DOHH2 (cell line): ENCODE data around the gene OLAH.

ENCODE experiments used
- H3F3A ChIP-seq: fragments of 200-600 bp; sonication (generic), shearing (Covaris generic); 2 replicates; pipeline ENCODE4 v1.6.0; 2016; ENCODE audit warnings: antibody characterized with exemption, mild to moderate bottlenecking; ENCODE audit not compliant: control insufficient read depth, insufficient read depth
- H3K27ac ChIP-seq: fragments of 200-600 bp; sonication (generic); 2 replicates; pipeline ENCODE4 v1.5.1; 2014; ENCODE audit warnings: low read depth, mild to moderate bottlenecking, low read length, moderate library complexity
- H3K27me3 ChIP-seq: fragments of 200-600 bp; sonication (generic); 2 replicates; pipeline ENCODE4 v1.6.1; 2014; ENCODE audit warnings: mild to moderate bottlenecking, low read length, mixed read lengths; ENCODE audit not compliant: control insufficient read depth
- H3K36me3 ChIP-seq: fragments of 200-600 bp; sonication (generic); 2 replicates; pipeline ENCODE4 v1.6.1; 2014; ENCODE audit warnings: mild to moderate bottlenecking, low read length, moderate library complexity, mixed read lengths; ENCODE audit not compliant: control insufficient read depth
- H3K4me1 ChIP-seq: fragments of 200-600 bp; sonication (generic); 2 replicates; pipeline ENCODE4 v1.6.1; 2014; ENCODE audit warnings: mild to moderate bottlenecking, low read length, mixed read lengths; ENCODE audit not compliant: control insufficient read depth
- H3K4me2 ChIP-seq: fragments of 200-600 bp; sonication (generic); 2 replicates; pipeline ENCODE4 v1.6.0; 2014; ENCODE audit warnings: mild to moderate bottlenecking, low read length, moderate library complexity
- H3K4me3 ChIP-seq: fragments of 200-600 bp; sonication (generic); 2 replicates; pipeline ENCODE4 v1.5.1; 2014; ENCODE audit warnings: mild to moderate bottlenecking, low read length, mixed read lengths
- H3K79me2 ChIP-seq: fragments of 200-600 bp; sonication (generic); 2 replicates; pipeline ENCODE4 v1.6.1; 2014; ENCODE audit warnings: mild to moderate bottlenecking, low read length, mixed read lengths; ENCODE audit not compliant: control insufficient read depth
- H3K9me2 ChIP-seq: fragments of 200-600 bp; sonication (generic); replicated peaks from 2 replicates; pipeline ENCODE4 v1.6.1; 2014; ENCODE audit warnings: mild to moderate bottlenecking, low read length, mixed read lengths; ENCODE audit not compliant: control insufficient read depth
- H3K9me3 ChIP-seq: fragments of 200-600 bp; sonication (generic); 2 replicates; pipeline ENCODE4 v1.6.1; 2014; ENCODE audit warnings: antibody characterized with exemption, low read length, mixed read lengths; ENCODE audit not compliant: control insufficient read depth, insufficient read depth
- H4K20me1 ChIP-seq: fragments of 200-600 bp; sonication (generic); 2 replicates; pipeline ENCODE4 v1.6.0; 2014; ENCODE audit warnings: low read depth, mild to moderate bottlenecking, antibody characterized with exemption, low read length, moderate library complexity; ENCODE audit not compliant: control insufficient read depth, insufficient read depth
- EZH2phosphoT487 ChIP-seq: fragments of 200-600 bp; sonication (generic); IDR thresholded peaks from 2 replicates; pipeline ENCODE4 v1.6.1; 2017; ENCODE audit warnings: borderline replicate concordance, mild to moderate bottlenecking, antibody characterized with exemption, low read length, moderate library complexity, mixed read lengths
- TF ChIP-seq, protein P1 (sequence below): fragments of 200-600 bp; sonication (generic); IDR thresholded peaks from one replicate; pipeline ENCODE4 v1.5.1; 2014; ENCODE audit warnings: antibody characterized with exemption, mild to moderate bottlenecking, low read depth, low read length; ENCODE audit not compliant: poor library complexity, severe bottlenecking

The OLAH gene

DNA sequence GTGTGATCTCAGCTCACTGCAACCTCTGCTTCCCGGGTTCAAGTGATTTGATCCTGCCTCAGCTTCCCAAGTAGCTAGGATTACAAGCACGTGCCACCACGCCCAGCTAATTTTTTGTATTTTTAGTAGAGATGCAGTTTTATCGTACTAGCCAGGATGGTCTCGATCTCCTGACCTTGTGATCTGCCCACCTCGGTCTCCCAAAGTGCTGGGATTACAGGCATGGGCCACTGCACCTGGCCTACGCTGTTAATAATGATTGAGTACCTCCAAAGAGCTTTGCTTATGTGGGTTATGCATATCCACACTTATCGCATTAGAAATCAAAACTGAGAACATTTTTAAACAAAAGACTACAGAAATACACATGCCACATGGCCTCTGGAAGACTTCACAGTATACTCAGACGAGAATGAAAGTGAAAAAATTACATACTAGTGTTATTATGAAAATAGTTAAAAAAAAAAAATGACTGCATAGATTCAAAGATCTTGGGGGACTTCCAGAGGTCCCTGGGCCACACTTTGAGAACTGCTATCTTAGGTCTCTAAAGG, 78.8 kb downstream of the OLAH start:
- H3K27ac ChIP-seq: no peak overlapping the region

More for the DNA sequence above, 78.8 kb downstream of the OLAH start:
- H3K4me1 ChIP-seq: no peaks in the 10 kb centered on the region
- H3K36me3 ChIP-seq: no peaks in the 10 kb centered on the region
- no peak for TF ChIP-seq EZH2phosphoT487
- TF ChIP-seq, protein P1, sequence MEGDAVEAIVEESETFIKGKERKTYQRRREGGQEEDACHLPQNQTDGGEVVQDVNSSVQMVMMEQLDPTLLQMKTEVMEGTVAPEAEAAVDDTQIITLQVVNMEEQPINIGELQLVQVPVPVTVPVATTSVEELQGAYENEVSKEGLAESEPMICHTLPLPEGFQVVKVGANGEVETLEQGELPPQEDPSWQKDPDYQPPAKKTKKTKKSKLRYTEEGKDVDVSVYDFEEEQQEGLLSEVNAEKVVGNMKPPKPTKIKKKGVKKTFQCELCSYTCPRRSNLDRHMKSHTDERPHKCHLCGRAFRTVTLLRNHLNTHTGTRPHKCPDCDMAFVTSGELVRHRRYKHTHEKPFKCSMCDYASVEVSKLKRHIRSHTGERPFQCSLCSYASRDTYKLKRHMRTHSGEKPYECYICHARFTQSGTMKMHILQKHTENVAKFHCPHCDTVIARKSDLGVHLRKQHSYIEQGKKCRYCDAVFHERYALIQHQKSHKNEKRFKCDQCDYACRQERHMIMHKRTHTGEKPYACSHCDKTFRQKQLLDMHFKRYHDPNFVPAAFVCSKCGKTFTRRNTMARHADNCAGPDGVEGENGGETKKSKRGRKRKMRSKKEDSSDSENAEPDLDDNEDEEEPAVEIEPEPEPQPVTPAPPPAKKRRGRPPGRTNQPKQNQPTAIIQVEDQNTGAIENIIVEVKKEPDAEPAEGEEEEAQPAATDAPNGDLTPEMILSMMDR: no peak
- no peak overlapping the region for H3K4me2 ChIP-seq
- H3K9me3 ChIP-seq: no peaks in the 10 kb centered on the region
- H3F3A ChIP-seq: no peaks in the 10 kb centered on the region
- no peaks in the 10 kb centered on the region for H3K27me3 ChIP-seq
- no peaks in the 10 kb centered on the region for H3K79me2 ChIP-seq
- no peaks in the 10 kb centered on the region for H4K20me1 ChIP-seq
- H3K9me2 ChIP-seq: no peaks in the 10 kb centered on the region
- no peak overlapping the region for H3K4me3 ChIP-seq
